ENCODE measurements around the gene PLEK.

Gene PLEK

GRCh38 chr2:68428746-68429145, 63.7 kb downstream of the PLEK start (continued):
- TF ChIP-seq CSRNP3 (CRISPR knock-in tag; IDR thresholded peaks at IDR 0.05) (no peak), PPARA (CRISPR knock-in tag; IDR thresholded peaks at IDR 0.05; ENCODE audit: borderline replicate concordance) (no peak), ISL1 (CRISPR knock-in tag; IDR thresholded peaks at IDR 0.05) (no peak)

GRCh38 chr2:68429311-68429826, 64.3 kb downstream of the PLEK start:
- TF ChIP-seq CSDC2 (CRISPR knock-in tag; IDR thresholded peaks at IDR 0.05): no peak
- TF ChIP-seq ZNF70 (CRISPR knock-in tag; IDR thresholded peaks at IDR 0.05): no peak
- no peak for TF ChIP-seq TCF4 (CRISPR knock-in tag; IDR thresholded peaks at IDR 0.05; ENCODE audit: borderline replicate concordance)
- no peak for TF ChIP-seq SNAI2 (CRISPR knock-in tag; IDR thresholded peaks at IDR 0.05)
- no peak for TF ChIP-seq ARNTL (CRISPR knock-in tag; IDR thresholded peaks at IDR 0.05; ENCODE audit: borderline replicate concordance, low read depth)
- TF ChIP-seq ZFP3 (CRISPR knock-in tag; IDR thresholded peaks at IDR 0.05): no peak
- TF ChIP-seq TSHZ2 (CRISPR knock-in tag; IDR thresholded peaks at IDR 0.05): no peak
- no peak for TF ChIP-seq CREB5 (CRISPR knock-in tag; IDR thresholded peaks at IDR 0.05; ENCODE audit: low read depth)
- ATAC-seq: no peak

- ATAC-seq: no peak
- no peak for TF ChIP-seq OSR1 (CRISPR knock-in tag; IDR thresholded peaks at IDR 0.05)
- no peak for TF ChIP-seq ARNTL (CRISPR knock-in tag; IDR thresholded peaks at IDR 0.05; ENCODE audit: borderline replicate concordance, low read depth)
- TF ChIP-seq ZNF70 (CRISPR knock-in tag; IDR thresholded peaks at IDR 0.05): no peak
- no peak for TF ChIP-seq TOX (CRISPR knock-in tag; IDR thresholded peaks at IDR 0.05; ENCODE audit: borderline replicate concordance)
- TF ChIP-seq ZNF565 (CRISPR knock-in tag; conservative IDR thresholded peaks at IDR 0.05; ENCODE audit: low read depth): no peak
- no peak for TF ChIP-seq GLIS3 (CRISPR knock-in tag; IDR thresholded peaks at IDR 0.05)
- TF ChIP-seq ZC3H10 (CRISPR knock-in tag; IDR thresholded peaks at IDR 0.05): no peak
- TF ChIP-seq RARB (CRISPR knock-in tag; IDR thresholded peaks at IDR 0.05): no peak
- TF ChIP-seq ZFP3 (CRISPR knock-in tag; IDR thresholded peaks at IDR 0.05): no peak
- TF ChIP-seq BACH2 (CRISPR knock-in tag; IDR thresholded peaks at IDR 0.05; ENCODE audit: borderline replicate concordance): no peak
- no peak for TF ChIP-seq ISL1 (CRISPR knock-in tag; IDR thresholded peaks at IDR 0.05)
- TF ChIP-seq ESRRG (CRISPR knock-in tag; IDR thresholded peaks at IDR 0.05): no peak
- no peak for TF ChIP-seq PATZ1 (CRISPR knock-in tag; IDR thresholded peaks at IDR 0.05; ENCODE audit: borderline replicate concordance)
- no peak for TF ChIP-seq PPARA (CRISPR knock-in tag; IDR thresholded peaks at IDR 0.05; ENCODE audit: borderline replicate concordance)
- TF ChIP-seq ZFP30 (CRISPR knock-in tag; IDR thresholded peaks at IDR 0.05): no peak
- TF ChIP-seq TSHZ2 (CRISPR knock-in tag; IDR thresholded peaks at IDR 0.05): no peak
- no peak for TF ChIP-seq CSRNP3 (CRISPR knock-in tag; IDR thresholded peaks at IDR 0.05)
- TF ChIP-seq POU6F1 (CRISPR knock-in tag; IDR thresholded peaks at IDR 0.05; ENCODE audit: borderline replicate concordance, low read depth): no peak
Observed at GRCh38 chr2:68431316-68431972, 66.4 kb downstream of the PLEK start.

All from SK-N-SH treated with all-trans-retinoic acid at 6 μM for 48 hours (cell line).